Measurements from ENCODE around the gene TRIO. TPM values are rescaled to one million over a fixed set of nuclear protein-coding genes. Genes with fewer than 3 reads are reported as not detected.

TRIO gene
- total RNA-seq, 1 experiment from 2014 or later, result 99.6 TPM

GRCh38 chr5:14438195-14438606 lies 295.1 kb downstream of the TRIO start:
- peaks cover 44% of the 10 kb centered on the region for H3K4me1 ChIP-seq (replicated peaks)
- no peak overlapping the region for H3K4me3 ChIP-seq
- no peak overlapping the region for H3K27ac ChIP-seq
- DNase-seq (ENCODE audit: low read depth in 1 of 2, low spot score in 2 of 2), result no peak
- H3K36me3 ChIP-seq, result peaks cover 39% of the 10 kb centered on the region
- H3K27me3 ChIP-seq (replicated peaks), result no peaks in the 10 kb centered on the region
- H3K9me3 ChIP-seq (replicated peaks), result no peaks in the 10 kb centered on the region

- H3K27me3 ChIP-seq (replicated peaks), result no peaks in the 10 kb centered on the region
- peaks cover 54% of the 10 kb centered on the region for H3K4me1 ChIP-seq (replicated peaks)
- H3K36me3 ChIP-seq, result peaks cover 39% of the 10 kb centered on the region
- no peak for DNase-seq (ENCODE audit: low read depth in 1 of 2, low spot score in 2 of 2)
- H3K9me3 ChIP-seq (replicated peaks), result no peaks in the 10 kb centered on the region
- H3K27ac ChIP-seq, result peak overlapping the region; percentile 70; the same call in 1 of the 2 replicates
- no peak overlapping the region for H3K4me3 ChIP-seq
Observed at GRCh38 chr5:14439087-14439871, 296.1 kb downstream of the TRIO start.

GRCh38 chr5:14440223-14440581 lies 297.1 kb downstream of the TRIO start:
- Histone ChIP-seq H3K4me3 (no peak overlapping the region), H3K27ac (peak overlapping the region; percentile 70), H3K4me1 (replicated peaks) (peaks cover 56% of the 10 kb centered on the region), H3K27me3 (replicated peaks) (no peaks in the 10 kb centered on the region), H3K9me3 (replicated peaks) (no peaks in the 10 kb centered on the region), H3K36me3 (peaks cover 34% of the 10 kb centered on the region)
- DNase-seq (ENCODE audit: low read depth in 1 of 2, low spot score in 2 of 2), result no peak

- H3K27ac ChIP-seq, result peak overlapping the region; percentile 70
- DNase-seq (ENCODE audit: low read depth in 1 of 2, low spot score in 2 of 2), result peak; percentile 78 to 82
- H3K4me1 ChIP-seq (replicated peaks), result peaks cover 56% of the 10 kb centered on the region
- no peaks in the 10 kb centered on the region for H3K27me3 ChIP-seq (replicated peaks)
- H3K4me3 ChIP-seq, result peak overlapping the region; percentile 29
- H3K9me3 ChIP-seq (replicated peaks), result no peaks in the 10 kb centered on the region
- H3K36me3 ChIP-seq, result peaks cover 33% of the 10 kb centered on the region
Observed at GRCh38 chr5:14440582-14441431, 297.7 kb downstream of the TRIO start.

- H3K36me3 ChIP-seq, result peaks cover 25% of the 10 kb centered on the region
- H3K4me1 ChIP-seq (replicated peaks), result peaks cover 57% of the 10 kb centered on the region
- no peak overlapping the region; the same call in 1 of the 2 replicates for H3K4me3 ChIP-seq
- no peak overlapping the region for H3K27ac ChIP-seq
- H3K9me3 ChIP-seq (replicated peaks), result no peaks in the 10 kb centered on the region
- no peaks in the 10 kb centered on the region for H3K27me3 ChIP-seq (replicated peaks)
- DNase-seq (ENCODE audit: low read depth in 1 of 2, low spot score in 2 of 2), result no peak
Observed at GRCh38 chr5:14441641-14442040, 298.5 kb downstream of the TRIO start.

GRCh38 chr5:14442536-14442935 lies 299.4 kb downstream of the TRIO start:
- H3K36me3 ChIP-seq, result peaks cover 18% of the 10 kb centered on the region
- no peaks in the 10 kb centered on the region for H3K9me3 ChIP-seq (replicated peaks)
- H3K4me1 ChIP-seq (replicated peaks), result peaks cover 64% of the 10 kb centered on the region
- no peak overlapping the region for H3K27ac ChIP-seq
- H3K27me3 ChIP-seq (replicated peaks), result no peaks in the 10 kb centered on the region
- DNase-seq (ENCODE audit: low read depth in 1 of 2, low spot score in 2 of 2), result no peak
- no peak overlapping the region for H3K4me3 ChIP-seq

- Histone ChIP-seq H3K27ac (no peak overlapping the region), H3K4me3 (no peak overlapping the region)
- DNase-seq (ENCODE audit: low read depth in 1 of 2, low spot score in 2 of 2), result no peak
Observed at GRCh38 chr5:14443671-14444093, 300.5 kb downstream of the TRIO start.

GRCh38 chr5:14444161-14444560 lies 301.0 kb downstream of the TRIO start:
- H3K9me3 ChIP-seq (replicated peaks), result no peaks in the 10 kb centered on the region
- H3K27me3 ChIP-seq (replicated peaks), result no peaks in the 10 kb centered on the region
- peaks cover 80% of the 10 kb centered on the region for H3K4me1 ChIP-seq (replicated peaks)
- no peak overlapping the region for H3K4me3 ChIP-seq
- H3K36me3 ChIP-seq, result peaks cover 12% of the 10 kb centered on the region
- 0 out of 2 replicates have a peak overlapping the region, but pooled peaks have one; percentile 13 for H3K27ac ChIP-seq
- DNase-seq (ENCODE audit: low read depth in 1 of 2, low spot score in 2 of 2), result no peak

More at GRCh38 chr5:14443671-14444093, 300.5 kb downstream of the TRIO start:
- peaks cover 76% of the 10 kb centered on the region for H3K4me1 ChIP-seq (replicated peaks)
- H3K9me3 ChIP-seq (replicated peaks), result no peaks in the 10 kb centered on the region
- no peaks in the 10 kb centered on the region for H3K27me3 ChIP-seq (replicated peaks)
- peaks cover 12% of the 10 kb centered on the region for H3K36me3 ChIP-seq

- Histone ChIP-seq H3K27me3 (replicated peaks) (no peaks in the 10 kb centered on the region), H3K4me3 (no peak overlapping the region), H3K27ac (peak overlapping the region; percentile 56), H3K9me3 (replicated peaks) (no peaks in the 10 kb centered on the region), H3K4me1 (replicated peaks) (peaks cover 85% of the 10 kb centered on the region), H3K36me3 (peaks cover 12% of the 10 kb centered on the region)
- no peak for DNase-seq (ENCODE audit: low read depth in 1 of 2, low spot score in 2 of 2)
Observed at GRCh38 chr5:14445013-14445412, 301.9 kb downstream of the TRIO start.

GRCh38 chr5:14445576-14446290 lies 302.6 kb downstream of the TRIO start:
- Histone ChIP-seq H3K4me1 (replicated peaks) (peaks cover 85% of the 10 kb centered on the region), H3K36me3 (peaks cover 15% of the 10 kb centered on the region), H3K4me3 (no peak overlapping the region), H3K27ac (peak overlapping the region; percentile 56), H3K9me3 (replicated peaks) (no peaks in the 10 kb centered on the region), H3K27me3 (replicated peaks) (no peaks in the 10 kb centered on the region)
- DNase-seq (ENCODE audit: low read depth in 1 of 2, low spot score in 2 of 2), result peak; percentile 56 to 64

GRCh38 chr5:14447958-14448911 lies 305.1 kb downstream of the TRIO start:
- Histone ChIP-seq H3K4me1 (replicated peaks) (peaks cover 96% of the 10 kb centered on the region), H3K9me3 (replicated peaks) (no peaks in the 10 kb centered on the region), H3K27ac (peak overlapping the region; percentile 98), H3K4me3 (no peak overlapping the region), H3K27me3 (replicated peaks) (no peaks in the 10 kb centered on the region), H3K36me3 (peaks cover 15% of the 10 kb centered on the region)
- DNase-seq (ENCODE audit: low read depth in 1 of 2, low spot score in 2 of 2), result peak in 1 of 2 experiments; percentile 74

GRCh38 chr5:14449052-14449661 lies 306.0 kb downstream of the TRIO start:
- H3K4me1 ChIP-seq (replicated peaks), result peaks cover 91% of the 10 kb centered on the region

More at GRCh38 chr5:14449052-14449661, 306.0 kb downstream of the TRIO start:
- Histone ChIP-seq H3K36me3 (peaks cover 18% of the 10 kb centered on the region), H3K27me3 (replicated peaks) (no peaks in the 10 kb centered on the region), H3K9me3 (replicated peaks) (no peaks in the 10 kb centered on the region), H3K4me3 (no peak overlapping the region), H3K27ac (peak overlapping the region; percentile 98)
- peak; percentile 86 to 93 for DNase-seq (ENCODE audit: low read depth in 1 of 2, low spot score in 2 of 2)
